Activated T-cell treated with anti-CD3 and anti-CD28 coated beads, Interleukin-2, amount 50 U/mL, for 72 hours (primary cell): ENCODE data around the gene DNAH6. TPM values are rescaled to one million over a fixed set of nuclear protein-coding genes. Genes with fewer than 3 reads are reported as not detected.

ENCODE experiments used
- ATAC-seq, 2 donors: fragments of 150-1000 bp; cut with Tn5 transposase; replicated peaks in 1 of 2; 2 replicates each; pipeline ENCODE4 v1.10.0; 2021; ENCODE audit warnings: moderate library complexity in 2 of 2, mild to moderate bottlenecking in 1 of 2
- DNase-seq, 2 donors: peaks; one replicate each; pipeline ENCODE4 v3.0.0; 2021 to 2022; ENCODE audit warnings: mixed read lengths in 1 of 2
- H3K27ac Mint-ChIP-seq: one replicate; pipeline ENCODE4 v1.8.0; 2022; ENCODE audit warnings: mild to moderate bottlenecking, moderate library complexity, mixed read lengths
- H3K27me3 Mint-ChIP-seq: one replicate; pipeline ENCODE4 v1.8.0; 2022; ENCODE audit warnings: low read depth, mixed read lengths
- H3K36me3 Mint-ChIP-seq, 2 donors: one replicate each; pipeline ENCODE4 v1.8.0; 2022; ENCODE audit warnings: mixed read lengths in 2 of 2, mild to moderate bottlenecking in 1 of 2; ENCODE audit not compliant: insufficient read depth in 2 of 2
- H3K4me1 Mint-ChIP-seq: one replicate; pipeline ENCODE4 v1.8.0; 2022; ENCODE audit warnings: low read depth, mixed read lengths
- H3K4me3 Mint-ChIP-seq, 2 donors: one replicate each; pipeline ENCODE4 v1.8.0; 2022; ENCODE audit warnings: mild to moderate bottlenecking in 2 of 2, mixed read lengths in 2 of 2, moderate library complexity in 2 of 2
- H3K9me3 Mint-ChIP-seq, 2 donors: one replicate each; pipeline ENCODE4 v1.8.0; 2022; ENCODE audit warnings: mixed read lengths in 2 of 2
- total RNA-seq, 2 donors: library from RNA; stranded (reverse); gene quantifications; one replicate each; pipeline ENCODE4 v1.2.3, GENCODE V29; 2022

The DNAH6 gene
- total RNA-seq, 2 donors from 2014 or later = 1.0 to 1.5 TPM

- no peaks in the 10 kb centered on the region for H3K36me3 Mint-ChIP-seq
- peaks cover 37% of the 10 kb centered on the region for H3K4me1 Mint-ChIP-seq
- H3K27me3 Mint-ChIP-seq = no peaks in the 10 kb centered on the region
- peak overlapping the region in 1 of 2 donors; percentile 8 for H3K4me3 Mint-ChIP-seq
- H3K9me3 Mint-ChIP-seq = no peaks in the 10 kb centered on the region
- DNase-seq (no peak), ATAC-seq (no peak)
- no peak overlapping the region for H3K27ac Mint-ChIP-seq
These were observed 200.3 kb downstream of the DNAH6 start for GRCh38 chr2:84716564-84716963.

GRCh38 chr2:84717302-84717701, 201.0 kb downstream of the DNAH6 start:
- DNase-seq (no peak), ATAC-seq (no peak)
- Mint-ChIP-seq H3K36me3 (no peaks in the 10 kb centered on the region), H3K9me3 (no peaks in the 10 kb centered on the region), H3K4me1 (peaks cover 37% of the 10 kb centered on the region), H3K27ac (peak overlapping the region; percentile 13), H3K27me3 (no peaks in the 10 kb centered on the region), H3K4me3 (peak overlapping the region in 1 of 2 donors; percentile 32)

GRCh38 chr2:84719434-84719833, 203.1 kb downstream of the DNAH6 start:
- DNase-seq = peak in 1 of 2 donors; percentile 22
- H3K27me3 Mint-ChIP-seq = no peaks in the 10 kb centered on the region
- ATAC-seq = peak; percentile 56 to 70
- peaks cover 0 to 5% of the 10 kb centered on the region in 2 donors for H3K9me3 Mint-ChIP-seq
- H3K4me1 Mint-ChIP-seq = peaks cover 44% of the 10 kb centered on the region
- no peaks in the 10 kb centered on the region for H3K36me3 Mint-ChIP-seq
- H3K27ac Mint-ChIP-seq = peak overlapping the region; percentile 79
- peak overlapping the region; percentile 58 to 72 for H3K4me3 Mint-ChIP-seq

GRCh38 chr2:84723831-84724230, 207.5 kb downstream of the DNAH6 start:
- H3K36me3 Mint-ChIP-seq = peaks cover 3 to 5% of the 10 kb centered on the region in 2 donors
- H3K27ac Mint-ChIP-seq = no peak overlapping the region
- H3K4me1 Mint-ChIP-seq = peaks cover 34% of the 10 kb centered on the region
- H3K4me3 Mint-ChIP-seq = no peak overlapping the region
- no peak for ATAC-seq
- no peaks in the 10 kb centered on the region for H3K27me3 Mint-ChIP-seq
- DNase-seq = no peak
- H3K9me3 Mint-ChIP-seq = peaks cover 0 to 13% of the 10 kb centered on the region in 2 donors

GRCh38 chr2:84725717-84726116, 209.4 kb downstream of the DNAH6 start:
- DNase-seq = no peak
- H3K27me3 Mint-ChIP-seq = no peaks in the 10 kb centered on the region
- no peak overlapping the region for H3K27ac Mint-ChIP-seq
- H3K9me3 Mint-ChIP-seq = peaks cover 0 to 16% of the 10 kb centered on the region in 2 donors
- peaks cover 24% of the 10 kb centered on the region for H3K4me1 Mint-ChIP-seq
- peaks cover 4 to 5% of the 10 kb centered on the region in 2 donors for H3K36me3 Mint-ChIP-seq
- H3K4me3 Mint-ChIP-seq = no peak overlapping the region
- ATAC-seq = no peak

- Mint-ChIP-seq H3K4me3 (no peak overlapping the region), H3K36me3 (peaks cover 4 to 5% of the 10 kb centered on the region in 2 donors), H3K9me3 (peaks cover 0 to 16% of the 10 kb centered on the region in 2 donors), H3K4me1 (peaks cover 24% of the 10 kb centered on the region), H3K27ac (no peak overlapping the region), H3K27me3 (no peaks in the 10 kb centered on the region)
- DNase-seq = no peak
- peak; percentile 44 to 45 for ATAC-seq
These were observed 211.0 kb downstream of the DNAH6 start for GRCh38 chr2:84727315-84727714.

- Mint-ChIP-seq H3K36me3 (peaks cover 4 to 5% of the 10 kb centered on the region in 2 donors), H3K27me3 (no peaks in the 10 kb centered on the region)
These were observed 212.9 kb downstream of the DNAH6 start for GRCh38 chr2:84729224-84729623.

GRCh38 chr2:84731185-84731584, 214.9 kb downstream of the DNAH6 start:
- DNase-seq (no peak), ATAC-seq (no peak)
- peaks cover 5 to 7% of the 10 kb centered on the region in 2 donors for H3K36me3 Mint-ChIP-seq
- H3K4me1 Mint-ChIP-seq = peaks cover 11% of the 10 kb centered on the region
- H3K9me3 Mint-ChIP-seq = peaks cover 0 to 11% of the 10 kb centered on the region in 2 donors
- H3K4me3 Mint-ChIP-seq = no peak overlapping the region
- H3K27me3 Mint-ChIP-seq = no peaks in the 10 kb centered on the region
- H3K27ac Mint-ChIP-seq = no peak overlapping the region

More at GRCh38 chr2:84729224-84729623, 212.9 kb downstream of the DNAH6 start:
- Mint-ChIP-seq H3K27ac (no peak overlapping the region), H3K9me3 (peaks cover 0 to 13% of the 10 kb centered on the region in 2 donors), H3K4me3 (no peak overlapping the region), H3K4me1 (peaks cover 14% of the 10 kb centered on the region)
- ATAC-seq (no peak), DNase-seq (no peak)

GRCh38 chr2:84732897-84733778, 216.8 kb downstream of the DNAH6 start:
- ATAC-seq = no peak
- Mint-ChIP-seq H3K27me3 (no peaks in the 10 kb centered on the region), H3K4me3 (peak overlapping the region in 1 of 2 donors; percentile 39), H3K4me1 (peaks cover 5% of the 10 kb centered on the region), H3K36me3 (peaks cover 4 to 7% of the 10 kb centered on the region in 2 donors), H3K27ac (peak overlapping the region; percentile 39), H3K9me3 (peaks cover 0 to 14% of the 10 kb centered on the region in 2 donors)
- DNase-seq = no peak

GRCh38 chr2:84735389-84735788, 219.1 kb downstream of the DNAH6 start:
- Mint-ChIP-seq H3K4me1 (no peaks in the 10 kb centered on the region), H3K36me3 (peaks cover 2 to 9% of the 10 kb centered on the region in 2 donors), H3K27ac (no peak overlapping the region), H3K9me3 (peaks cover 0 to 7% of the 10 kb centered on the region in 2 donors), H3K27me3 (no peaks in the 10 kb centered on the region), H3K4me3 (no peak overlapping the region)
- DNase-seq (no peak), ATAC-seq (no peak)

GRCh38 chr2:84741182-84741822, 225.0 kb downstream of the DNAH6 start:
- no peak overlapping the region for H3K4me3 Mint-ChIP-seq
- ATAC-seq (peak; percentile 98 to 100), DNase-seq (peak; percentile 53 to 54)
- no peaks in the 10 kb centered on the region for H3K27me3 Mint-ChIP-seq
- H3K36me3 Mint-ChIP-seq = peaks cover 2 to 6% of the 10 kb centered on the region in 2 donors
- H3K4me1 Mint-ChIP-seq = peaks cover 18% of the 10 kb centered on the region
- no peak overlapping the region for H3K27ac Mint-ChIP-seq
- H3K9me3 Mint-ChIP-seq = peaks cover 0 to 10% of the 10 kb centered on the region in 2 donors

GRCh38 chr2:84748341-84748740, 232.0 kb downstream of the DNAH6 start:
- Mint-ChIP-seq H3K36me3 (peaks cover 3 to 5% of the 10 kb centered on the region in 2 donors), H3K4me1 (no peaks in the 10 kb centered on the region), H3K27ac (no peak overlapping the region), H3K9me3 (peaks cover 4 to 13% of the 10 kb centered on the region in 2 donors), H3K27me3 (no peaks in the 10 kb centered on the region), H3K4me3 (no peak overlapping the region)
- DNase-seq = no peak
- no peak for ATAC-seq

GRCh38 chr2:84749442-84749841, 233.1 kb downstream of the DNAH6 start:
- Mint-ChIP-seq H3K4me1 (no peaks in the 10 kb centered on the region), H3K27ac (no peak overlapping the region), H3K27me3 (no peaks in the 10 kb centered on the region), H3K36me3 (peaks cover 3 to 5% of the 10 kb centered on the region in 2 donors), H3K9me3 (peaks cover 4 to 13% of the 10 kb centered on the region in 2 donors), H3K4me3 (no peak overlapping the region)
- no peak for DNase-seq
- ATAC-seq = no peak
